LNCAP (cell line): ENCODE results near the gene KRT2.

Experiments
- CTCF ChIP-seq: fragments of 450-650 bp; IDR thresholded peaks from 2 replicates; pipeline ENCODE4 v1.5.1; 2017; ENCODE audit warnings: mild to moderate bottlenecking

Gene KRT2

DNA sequence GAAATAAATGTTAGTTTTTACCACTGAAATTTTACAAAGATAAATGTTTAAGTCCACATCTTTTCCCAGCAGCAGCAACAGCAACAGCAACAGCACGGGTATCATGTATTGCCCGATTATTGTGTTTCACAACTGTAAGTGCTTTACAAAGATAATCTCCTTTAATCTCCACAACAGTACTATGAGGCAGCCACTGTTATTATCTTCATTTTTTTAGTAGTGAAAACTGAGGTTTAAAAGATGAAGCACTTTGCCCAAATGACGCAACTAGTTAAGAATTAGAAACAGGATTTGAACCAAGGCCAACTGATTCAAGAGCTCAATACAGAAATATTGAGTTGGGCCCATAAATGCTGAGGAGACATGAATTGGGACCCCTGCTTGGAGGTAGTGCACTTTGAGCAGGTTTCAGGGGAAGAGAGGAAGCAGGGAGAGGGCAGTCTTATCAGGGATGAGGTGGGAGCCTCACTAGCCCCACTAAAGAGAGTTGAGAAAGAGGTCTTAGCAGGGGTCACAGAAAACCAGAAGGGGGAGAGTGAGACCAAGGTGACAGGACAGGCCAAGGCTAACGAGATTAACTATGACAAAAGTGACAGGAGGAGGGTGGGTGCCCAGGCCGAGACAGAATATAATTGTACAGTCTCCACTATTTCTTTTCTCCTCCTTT is 15.3 kb downstream of the KRT2 start:
- no peak for TF ChIP-seq CTCF

GRCh38 chr12:52636189-52636588 is 15.8 kb downstream of the KRT2 start:
- no peak for TF ChIP-seq CTCF

DNA sequence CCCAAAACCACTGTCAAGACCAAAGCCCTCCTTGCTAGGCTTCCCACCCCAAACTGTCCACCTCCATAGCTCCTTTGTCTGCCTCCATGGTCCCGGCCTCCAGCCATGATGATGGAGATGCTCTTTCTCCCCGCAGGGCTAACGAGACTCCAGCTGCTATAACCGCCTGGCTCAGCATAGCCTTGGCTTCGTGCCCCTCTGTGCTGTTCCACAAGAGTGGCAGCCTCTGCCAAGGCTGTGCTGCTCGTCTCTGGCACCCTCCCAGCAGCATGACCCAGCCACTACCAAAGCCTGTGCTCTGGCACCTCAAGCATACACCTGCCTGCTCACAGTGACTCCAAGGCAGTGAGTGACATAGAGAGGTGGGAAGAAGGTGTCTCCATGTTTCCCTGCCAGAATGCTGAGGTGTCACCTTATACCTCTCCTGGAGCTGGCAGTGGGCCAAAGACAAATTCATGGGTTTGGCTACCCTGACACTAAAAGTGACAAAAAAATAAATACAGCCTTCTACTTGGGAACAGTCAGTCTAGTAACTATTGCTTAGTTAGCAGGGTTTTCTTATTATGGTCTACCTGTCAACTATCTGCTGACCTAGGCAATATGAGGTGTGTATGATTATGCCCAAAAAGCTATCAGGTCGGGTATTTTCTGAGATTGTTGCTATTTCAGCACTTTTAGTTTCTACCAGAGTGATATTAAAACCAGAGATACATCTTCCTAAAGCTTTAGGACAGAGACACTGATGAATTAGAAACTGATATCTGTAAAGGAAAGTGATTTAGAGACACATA is 17.6 kb downstream of the KRT2 start:
- no peak for TF ChIP-seq CTCF

- no peak for TF ChIP-seq CTCF
Measured at GRCh38 chr12:52633383-52633782, 18.6 kb downstream of the KRT2 start.

DNA sequence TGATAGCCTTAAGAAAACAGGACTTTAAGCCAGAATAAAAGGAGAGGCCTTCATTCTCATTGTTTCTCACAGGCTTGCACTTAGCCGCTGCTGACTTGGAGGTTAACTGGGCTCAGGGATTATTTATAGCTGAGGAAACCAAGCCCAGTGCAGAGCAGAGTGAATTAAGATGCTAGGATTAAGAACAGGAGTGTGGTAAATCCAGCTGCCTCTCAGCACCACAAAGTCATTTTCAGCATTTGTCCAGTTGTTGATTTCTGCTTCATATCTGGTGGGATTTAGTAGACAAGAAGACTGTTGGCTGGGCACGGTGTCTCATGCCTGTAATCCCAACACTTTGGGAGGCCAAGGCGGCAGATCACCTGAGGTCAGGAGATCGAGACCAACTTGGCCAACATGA is 19.4 kb downstream of the KRT2 start:
- no peak for TF ChIP-seq CTCF

- no peak for TF ChIP-seq CTCF
Measured at GRCh38 chr12:52631676-52632459, 20.1 kb downstream of the KRT2 start.

GRCh38 chr12:52631264-52631663 is 20.7 kb downstream of the KRT2 start:
- TF ChIP-seq CTCF = no peak
